GM12801 (cell line): ENCODE results near the gene WNT2.

Source experiments
- TF ChIP-seq, protein P1 (sequence below): IDR thresholded peaks from one replicate; pipeline ENCODE4 v1.5.1; 2011; ENCODE audit warnings: control low read depth; ENCODE audit not compliant: insufficient read length; ENCODE audit errors: extremely low read depth

The WNT2 gene

DNA sequence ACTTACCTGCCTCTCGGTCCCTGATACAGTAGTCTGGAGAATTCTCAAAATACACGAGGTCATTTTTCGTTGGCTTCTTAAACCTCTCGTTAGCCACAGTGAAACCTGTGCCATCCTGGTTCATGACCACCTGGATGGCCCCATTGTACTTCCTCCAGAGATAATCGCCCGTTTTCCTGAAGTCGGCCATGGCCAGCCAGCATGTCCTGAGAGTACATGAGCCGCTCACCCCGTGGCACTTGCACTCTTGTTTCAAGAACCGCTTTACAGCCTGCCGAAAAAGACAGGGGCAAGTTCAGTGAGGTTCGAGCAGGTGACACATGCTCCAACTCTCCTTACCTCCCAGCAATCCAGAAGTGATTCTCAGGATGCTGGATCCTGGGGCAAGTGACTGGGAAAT lies 25.3 kb downstream of the WNT2 start:
- TF ChIP-seq, protein P1, sequence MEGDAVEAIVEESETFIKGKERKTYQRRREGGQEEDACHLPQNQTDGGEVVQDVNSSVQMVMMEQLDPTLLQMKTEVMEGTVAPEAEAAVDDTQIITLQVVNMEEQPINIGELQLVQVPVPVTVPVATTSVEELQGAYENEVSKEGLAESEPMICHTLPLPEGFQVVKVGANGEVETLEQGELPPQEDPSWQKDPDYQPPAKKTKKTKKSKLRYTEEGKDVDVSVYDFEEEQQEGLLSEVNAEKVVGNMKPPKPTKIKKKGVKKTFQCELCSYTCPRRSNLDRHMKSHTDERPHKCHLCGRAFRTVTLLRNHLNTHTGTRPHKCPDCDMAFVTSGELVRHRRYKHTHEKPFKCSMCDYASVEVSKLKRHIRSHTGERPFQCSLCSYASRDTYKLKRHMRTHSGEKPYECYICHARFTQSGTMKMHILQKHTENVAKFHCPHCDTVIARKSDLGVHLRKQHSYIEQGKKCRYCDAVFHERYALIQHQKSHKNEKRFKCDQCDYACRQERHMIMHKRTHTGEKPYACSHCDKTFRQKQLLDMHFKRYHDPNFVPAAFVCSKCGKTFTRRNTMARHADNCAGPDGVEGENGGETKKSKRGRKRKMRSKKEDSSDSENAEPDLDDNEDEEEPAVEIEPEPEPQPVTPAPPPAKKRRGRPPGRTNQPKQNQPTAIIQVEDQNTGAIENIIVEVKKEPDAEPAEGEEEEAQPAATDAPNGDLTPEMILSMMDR: no peak

DNA sequence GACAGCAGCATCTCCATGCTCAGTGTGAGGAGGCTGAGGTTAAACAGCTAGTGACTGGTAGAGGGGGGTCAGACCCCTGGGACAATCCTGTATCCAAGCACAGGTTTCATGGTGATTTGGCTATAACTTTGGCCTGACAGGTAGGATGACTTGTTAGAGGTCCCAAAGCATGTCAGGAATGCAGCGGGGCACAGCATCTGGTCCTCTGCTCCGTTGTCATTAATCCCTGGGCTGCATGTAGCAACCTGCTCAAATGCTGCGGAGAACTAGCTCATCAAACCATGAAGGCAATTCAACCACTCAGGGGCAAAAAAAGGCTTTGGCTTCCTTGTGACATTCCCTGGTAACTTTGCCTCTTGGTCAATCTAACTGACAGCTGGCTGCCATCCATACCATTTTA lies 26.8 kb downstream of the WNT2 start:
- TF ChIP-seq, protein P1: no peak

DNA sequence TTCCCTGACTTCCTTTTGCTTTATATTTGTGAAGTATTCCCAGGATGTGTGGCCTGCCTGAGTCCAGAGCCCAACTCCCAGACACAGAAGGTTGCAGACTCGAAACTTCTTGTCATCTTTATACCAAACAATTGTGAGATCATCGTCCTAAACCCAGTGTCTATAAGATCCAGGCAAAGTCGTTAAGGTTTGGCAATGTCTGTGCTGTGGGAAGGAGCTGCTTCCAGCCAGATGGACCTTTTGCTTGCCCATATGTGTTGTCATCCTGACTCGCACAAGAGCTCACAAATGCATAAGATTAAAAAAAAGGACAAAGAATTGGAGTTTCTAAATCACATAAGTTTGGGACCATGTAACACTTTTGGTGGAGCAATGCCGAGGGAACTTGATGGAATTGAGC lies 37.0 kb downstream of the WNT2 start:
- TF ChIP-seq, protein P1: no peak

DNA sequence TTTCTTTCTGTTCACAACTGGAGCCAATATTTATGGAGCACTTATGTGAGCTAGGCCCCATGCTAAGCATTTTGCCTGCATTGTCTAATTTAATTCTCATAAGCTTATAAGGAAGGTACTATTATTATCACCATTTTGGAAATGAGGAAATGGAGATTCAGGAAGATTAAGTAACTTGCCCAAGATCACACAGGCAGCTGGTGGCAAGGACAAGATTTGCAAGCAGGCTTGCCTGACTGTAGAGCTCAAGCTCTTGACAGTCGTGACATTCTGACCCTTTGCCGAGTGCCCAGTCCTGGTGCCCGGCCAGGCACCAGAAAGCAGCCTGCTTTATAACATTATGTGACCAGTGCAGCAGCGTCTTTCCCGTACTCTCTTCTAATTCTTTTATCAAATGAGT lies 38.2 kb downstream of the WNT2 start:
- TF ChIP-seq, protein P1: no peak

DNA sequence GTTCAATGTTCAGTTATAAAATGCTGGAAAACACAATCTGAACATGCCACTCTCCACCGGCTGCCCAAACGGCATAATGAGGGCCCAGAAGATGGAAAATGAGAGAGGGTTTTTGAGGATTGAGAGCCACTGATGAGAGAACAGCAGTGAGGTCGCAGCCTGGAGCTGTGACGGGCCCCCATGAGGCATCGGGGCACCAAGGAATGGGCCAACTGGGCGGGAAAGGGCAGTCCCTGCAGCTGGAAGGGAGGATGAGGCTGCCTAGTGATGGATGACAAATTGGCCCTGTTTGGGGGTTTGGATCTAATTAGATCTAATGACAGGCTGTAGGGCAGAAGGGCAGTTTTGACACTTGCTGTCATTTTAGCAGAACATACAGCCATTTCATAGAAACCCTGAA lies 39.1 kb downstream of the WNT2 start:
- TF ChIP-seq, protein P1: no peak

DNA sequence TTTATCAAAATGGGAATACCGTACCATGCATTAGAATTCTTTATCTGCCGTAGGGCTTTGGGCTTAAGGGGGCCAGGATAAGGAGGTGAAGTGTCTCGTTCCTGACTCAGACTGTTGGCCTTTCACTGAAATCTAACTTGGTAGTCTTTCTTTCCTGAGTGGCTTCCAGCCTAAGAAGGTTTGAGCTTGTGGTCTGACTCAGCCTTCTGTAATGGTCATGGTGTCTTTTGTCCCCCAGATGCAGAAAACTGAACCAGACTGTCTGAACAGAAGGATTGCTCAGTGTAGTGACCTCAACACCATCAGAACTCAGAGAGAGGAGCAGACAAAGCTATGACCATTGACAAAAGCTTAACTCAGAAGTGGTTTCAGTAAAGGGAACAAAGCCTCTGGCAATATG lies 39.5 kb downstream of the WNT2 start:
- TF ChIP-seq, protein P1: no peak

DNA sequence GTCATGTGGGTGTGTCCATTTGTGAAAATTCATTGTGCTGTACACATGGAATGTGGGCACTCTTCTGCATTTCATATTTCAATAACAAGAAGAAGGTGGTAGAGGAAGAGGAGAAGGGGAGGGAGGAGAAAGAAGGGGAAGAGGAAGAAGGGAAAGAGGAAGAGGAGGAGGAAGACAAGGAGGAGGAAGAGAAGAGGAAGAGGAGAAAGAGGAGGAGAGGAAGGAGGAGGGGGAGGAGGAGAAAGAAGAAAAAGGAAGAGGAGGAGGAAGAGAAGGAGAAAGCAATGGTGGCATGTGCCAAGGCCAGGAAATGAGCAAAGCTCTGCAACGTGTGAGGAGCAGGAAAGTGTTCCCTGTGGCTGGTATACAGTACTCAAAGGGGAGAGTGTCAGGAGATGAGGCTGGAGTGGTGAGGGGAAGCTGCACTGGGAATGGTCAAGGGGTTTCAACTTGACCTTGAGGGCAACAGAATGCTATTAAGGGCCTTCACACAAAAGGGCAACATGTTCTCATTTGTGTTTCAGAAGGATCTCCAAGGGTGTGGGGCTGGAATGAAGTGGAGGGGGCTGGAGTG lies 40.5 kb downstream of the WNT2 start:
- TF ChIP-seq, protein P1: no peak

DNA sequence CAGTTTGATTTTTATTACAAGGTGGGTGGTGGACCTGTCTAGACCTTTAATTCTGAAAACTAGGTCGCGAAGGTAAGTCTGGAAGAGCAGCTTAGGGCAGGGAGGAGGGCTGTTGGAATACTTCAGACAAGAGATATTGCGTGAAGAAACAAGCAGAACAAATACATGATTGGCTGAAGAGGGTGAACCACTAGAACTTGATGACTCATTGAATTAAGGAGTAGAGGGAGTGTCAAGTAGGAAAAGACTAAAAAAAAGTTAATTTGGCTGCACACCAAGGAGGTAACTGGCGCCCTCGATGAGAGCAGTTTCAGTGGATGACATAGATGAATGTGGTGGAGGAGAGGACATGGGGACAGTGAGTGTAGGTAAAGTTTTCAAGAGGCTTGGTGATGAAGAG lies 41.3 kb downstream of the WNT2 start:
- TF ChIP-seq, protein P1: no peak
